Colonic mucosa (tissue), 4 donors: Measurements from ENCODE around the gene DNTT. TPM values are rescaled to one million over a fixed set of nuclear protein-coding genes. Genes with fewer than 3 reads are reported as not detected.

Experiments used
- DNase-seq: peaks from one replicate; pipeline ENCODE4 v3.0.0-alpha.2; 2020
- H3K27ac ChIP-seq: fragments of 200-600 bp; one replicate; pipeline ENCODE4 v1.8.0; 2021
- H3K27me3 ChIP-seq: fragments of 200-600 bp; one replicate; pipeline ENCODE4 v1.8.0; 2021
- H3K36me3 ChIP-seq: fragments of 200-600 bp; one replicate; pipeline ENCODE4 v1.8.0; 2021
- H3K4me1 ChIP-seq: fragments of 200-600 bp; one replicate; pipeline ENCODE4 v1.8.0; 2021; ENCODE audit warnings: mild to moderate bottlenecking
- H3K4me3 ChIP-seq: fragments of 200-600 bp; one replicate; pipeline ENCODE4 v1.8.0; 2021
- H3K9ac ChIP-seq, 2 donors: one replicate each; pipeline ENCODE4 v1.7.0; 2013; ENCODE audit warnings: control low read depth in 2 of 2, low read depth in 2 of 2, low read length in 2 of 2
- H3K9me3 ChIP-seq: fragments of 200-600 bp; one replicate; pipeline ENCODE4 v1.8.0; 2021
- intact Hi-C: fragments of 100-400 bp; cut with DNase I; formaldehyde crosslinking; loops from one replicate; pipeline ENCODE4 v1.14.1; 2022
- total RNA-seq, 2 donors: library from RNA; stranded (reverse); fragmentation: NEBNext Ultra II Directional in 1 of 2; extraction: Animal tissue kit (Norgen Biotek cat#: 25700) in 1 of 2; gene quantifications; one replicate each; pipeline ENCODE4 v1.2.1, GENCODE V29; 2021
- TF ChIP-seq, protein P1 (sequence below): fragments of 200-600 bp; IDR thresholded peaks from one replicate; pipeline ENCODE4 v1.8.0; 2022; ENCODE audit warnings: antibody characterized with exemption, mild to moderate bottlenecking
- donor health status: healthy.
- donor health status: DM: no; HTN: no; CAD: no.
- donor health status: DM: no; HTN: no; CAD: no.

Gene DNTT
- total RNA-seq, 2 donors from 2014 or later: not detected

DNA sequence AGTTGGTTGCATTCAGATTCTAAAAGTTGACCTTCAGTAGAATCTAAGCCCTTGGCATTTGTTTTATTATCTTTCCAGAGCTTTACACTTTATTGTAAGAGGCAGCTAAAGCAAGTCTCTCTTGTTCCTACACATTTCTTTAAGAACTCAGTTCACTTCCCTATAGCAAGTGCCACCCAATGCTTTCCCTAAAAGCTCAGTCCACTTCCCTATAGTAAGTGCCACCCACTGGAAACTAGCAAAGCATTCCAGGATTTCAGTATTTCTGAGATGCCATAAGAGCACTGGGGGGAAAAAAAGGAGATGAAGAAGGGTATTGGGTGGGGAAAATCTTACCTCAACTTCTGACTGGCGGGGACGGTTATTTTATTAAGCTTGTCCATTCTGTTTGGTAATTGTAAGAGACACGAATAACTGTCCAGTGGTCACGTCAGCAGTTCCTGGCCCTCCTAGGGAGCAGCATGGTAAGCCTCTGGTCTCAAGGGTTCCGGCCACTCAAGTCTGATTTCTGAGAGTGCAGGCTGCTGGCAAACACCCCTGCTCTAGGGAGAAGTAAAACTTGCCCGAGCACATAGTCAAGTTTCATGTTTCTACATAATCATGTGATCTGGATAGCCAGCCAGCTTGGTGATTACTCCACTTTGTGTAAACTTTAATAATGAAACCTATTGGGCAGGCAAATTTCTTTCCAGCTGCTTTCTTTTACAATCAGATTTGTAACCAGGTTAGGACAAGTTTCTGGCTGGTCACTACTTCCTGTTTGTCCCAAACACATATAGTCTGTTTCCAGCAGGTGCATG, 33.0 kb upstream of the DNTT start, which contains the start of gene BLNK:
TSS of gene BLNK (minus strand) at position 554 of the 800 bp plus-strand sequence. CDS start at position 383, 171 bp downstream.
- intact Hi-C loops: no loop called here
- peak within 1 kb of the TSS; percentile 92 for H3K27ac ChIP-seq
- no peaks in the 10 kb centered on the region for H3K9me3 ChIP-seq
- H3K27me3 ChIP-seq: no peaks in the 10 kb centered on the region
- peaks cover 13% of the 10 kb centered on the region for H3K4me1 ChIP-seq
- H3K36me3 ChIP-seq: no peaks in the 10 kb centered on the region
- TF ChIP-seq, protein P1, sequence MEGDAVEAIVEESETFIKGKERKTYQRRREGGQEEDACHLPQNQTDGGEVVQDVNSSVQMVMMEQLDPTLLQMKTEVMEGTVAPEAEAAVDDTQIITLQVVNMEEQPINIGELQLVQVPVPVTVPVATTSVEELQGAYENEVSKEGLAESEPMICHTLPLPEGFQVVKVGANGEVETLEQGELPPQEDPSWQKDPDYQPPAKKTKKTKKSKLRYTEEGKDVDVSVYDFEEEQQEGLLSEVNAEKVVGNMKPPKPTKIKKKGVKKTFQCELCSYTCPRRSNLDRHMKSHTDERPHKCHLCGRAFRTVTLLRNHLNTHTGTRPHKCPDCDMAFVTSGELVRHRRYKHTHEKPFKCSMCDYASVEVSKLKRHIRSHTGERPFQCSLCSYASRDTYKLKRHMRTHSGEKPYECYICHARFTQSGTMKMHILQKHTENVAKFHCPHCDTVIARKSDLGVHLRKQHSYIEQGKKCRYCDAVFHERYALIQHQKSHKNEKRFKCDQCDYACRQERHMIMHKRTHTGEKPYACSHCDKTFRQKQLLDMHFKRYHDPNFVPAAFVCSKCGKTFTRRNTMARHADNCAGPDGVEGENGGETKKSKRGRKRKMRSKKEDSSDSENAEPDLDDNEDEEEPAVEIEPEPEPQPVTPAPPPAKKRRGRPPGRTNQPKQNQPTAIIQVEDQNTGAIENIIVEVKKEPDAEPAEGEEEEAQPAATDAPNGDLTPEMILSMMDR: no peak
- H3K9ac ChIP-seq: peak within 1 kb of the TSS; percentile 58 to 76
- peak; percentile 80 for DNase-seq
- H3K4me3 ChIP-seq: peak within 1 kb of the TSS; percentile 12

DNA sequence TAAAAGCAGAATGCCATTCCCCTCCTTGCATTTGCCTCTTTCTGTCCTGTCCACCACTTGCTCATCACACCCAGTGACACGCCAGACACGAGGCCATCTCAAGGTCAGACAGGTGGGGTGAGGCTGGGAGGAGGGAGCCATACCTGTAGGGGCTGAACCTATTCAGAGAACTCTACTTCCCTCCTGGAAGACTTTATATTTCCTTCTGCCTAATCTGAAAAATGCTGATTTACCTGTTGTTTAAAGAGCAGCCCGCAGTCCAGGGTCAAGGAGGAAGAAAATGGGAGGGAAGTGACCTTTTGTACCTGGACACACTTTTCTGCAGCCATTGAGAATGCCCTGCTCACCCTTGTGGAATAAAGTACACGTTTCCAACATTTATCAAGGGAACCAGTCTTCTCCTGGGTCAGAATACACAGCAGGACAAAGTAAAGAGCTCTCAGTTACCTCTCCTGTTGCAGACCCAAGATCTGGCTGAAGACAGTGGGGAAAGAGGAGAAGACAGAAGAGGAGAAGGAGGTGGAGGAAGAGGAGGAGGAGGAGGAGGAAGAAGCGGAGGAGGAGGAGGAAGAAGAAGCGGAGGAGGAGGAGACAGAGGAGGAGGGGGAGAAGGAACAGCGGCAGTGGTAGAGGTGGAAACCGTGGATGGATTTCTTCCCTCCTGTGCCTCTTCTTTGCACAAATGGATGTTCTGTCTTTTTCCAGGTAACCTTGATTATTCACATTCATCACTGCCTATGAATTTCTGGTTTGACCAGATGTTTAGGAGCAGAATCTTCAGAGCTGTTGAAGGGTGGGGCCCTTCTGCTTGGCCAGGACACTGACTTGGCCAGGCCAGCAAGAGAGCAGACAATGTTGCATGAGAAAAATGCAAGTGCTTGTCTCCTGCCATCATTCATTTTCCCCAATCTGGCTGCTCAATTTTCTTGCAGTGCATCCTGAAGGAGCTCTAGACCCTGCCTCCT, 31.6 kb upstream of the DNTT start:
- TF ChIP-seq, protein P1: no peak
- H3K4me1 ChIP-seq: peaks cover 9% of the 10 kb centered on the region
- H3K4me3 ChIP-seq: no peak overlapping the region
- peak overlapping the region in 1 of 2 donors; percentile 76 for H3K9ac ChIP-seq
- H3K9me3 ChIP-seq: no peaks in the 10 kb centered on the region
- peak; percentile 55 for DNase-seq
- peak overlapping the region; percentile 92 for H3K27ac ChIP-seq
- H3K27me3 ChIP-seq: no peaks in the 10 kb centered on the region
- no peaks in the 10 kb centered on the region for H3K36me3 ChIP-seq
- intact Hi-C loops: no loop called here

DNA sequence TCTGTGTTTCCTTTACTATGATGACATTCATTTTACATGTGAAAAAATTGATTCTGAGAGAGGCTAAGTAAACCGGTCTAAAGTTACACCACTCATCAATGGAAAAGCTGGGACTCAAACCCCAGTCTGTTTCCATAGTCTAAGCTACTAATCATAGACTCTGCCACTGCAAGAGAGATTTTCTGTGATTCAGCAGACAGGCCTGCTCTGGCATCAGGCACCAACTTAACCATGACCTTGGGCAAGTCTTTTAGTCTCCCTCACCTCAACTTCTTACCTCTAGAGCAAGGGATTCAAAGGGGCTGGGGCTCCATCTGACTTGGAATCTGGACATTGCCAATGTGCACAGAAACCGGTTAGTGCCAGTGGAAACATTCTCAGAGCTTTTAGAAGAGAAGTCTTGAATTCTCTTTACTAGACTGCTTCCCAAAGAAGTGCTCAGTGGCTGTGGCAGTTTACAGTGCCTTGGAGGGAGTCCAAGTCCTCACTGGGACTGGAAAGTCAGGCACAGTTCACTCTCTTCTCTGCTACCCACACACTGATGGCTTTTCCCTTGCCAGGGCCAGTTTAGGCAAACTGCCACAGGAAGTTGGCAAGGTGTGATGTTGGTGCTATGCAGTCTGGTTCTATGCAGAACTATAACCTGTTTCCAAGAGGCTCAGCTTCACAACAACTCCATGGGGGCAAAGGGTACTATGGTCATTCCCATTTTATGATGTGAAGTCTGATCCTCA, 28.4 kb upstream of the DNTT start:
- TF ChIP-seq, protein P1: no peak
- no peak overlapping the region for H3K4me3 ChIP-seq
- no peak overlapping the region for H3K9ac ChIP-seq
- no peaks in the 10 kb centered on the region for H3K9me3 ChIP-seq
- DNase-seq: peak; percentile 80
- no peaks in the 10 kb centered on the region for H3K27me3 ChIP-seq
- no peak overlapping the region for H3K27ac ChIP-seq
- H3K36me3 ChIP-seq: no peaks in the 10 kb centered on the region
- peaks cover 9% of the 10 kb centered on the region for H3K4me1 ChIP-seq
- intact Hi-C loops: no loop called here

DNA sequence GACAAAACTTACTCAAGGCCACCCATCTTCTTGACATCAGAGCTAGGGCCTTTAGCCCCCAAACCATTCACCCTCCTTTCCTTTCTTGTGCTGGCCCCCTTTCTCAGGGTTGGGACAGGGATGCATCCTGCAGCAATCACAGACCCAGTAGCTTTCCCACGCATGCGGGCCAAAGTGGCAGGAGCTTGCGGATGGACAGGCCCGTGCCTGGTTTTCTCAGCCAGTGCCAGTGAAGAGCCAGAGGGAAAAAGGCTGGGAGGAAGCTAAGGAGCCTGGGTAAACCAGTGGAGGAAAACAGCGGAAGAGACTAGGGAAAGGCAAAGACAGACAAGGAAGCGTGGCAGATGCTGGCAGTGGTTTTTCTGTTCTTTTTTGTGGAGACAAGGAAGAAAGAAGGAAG, 27.8 kb upstream of the DNTT start:
- Histone ChIP-seq H3K9ac (no peak overlapping the region), H3K27ac (no peak overlapping the region), H3K9me3 (no peaks in the 10 kb centered on the region), H3K4me3 (no peak overlapping the region), H3K27me3 (no peaks in the 10 kb centered on the region), H3K36me3 (no peaks in the 10 kb centered on the region), H3K4me1 (peaks cover 9% of the 10 kb centered on the region)
- no peak for DNase-seq
- TF ChIP-seq, protein P1: no peak
- intact Hi-C loops: no loop called here

DNA sequence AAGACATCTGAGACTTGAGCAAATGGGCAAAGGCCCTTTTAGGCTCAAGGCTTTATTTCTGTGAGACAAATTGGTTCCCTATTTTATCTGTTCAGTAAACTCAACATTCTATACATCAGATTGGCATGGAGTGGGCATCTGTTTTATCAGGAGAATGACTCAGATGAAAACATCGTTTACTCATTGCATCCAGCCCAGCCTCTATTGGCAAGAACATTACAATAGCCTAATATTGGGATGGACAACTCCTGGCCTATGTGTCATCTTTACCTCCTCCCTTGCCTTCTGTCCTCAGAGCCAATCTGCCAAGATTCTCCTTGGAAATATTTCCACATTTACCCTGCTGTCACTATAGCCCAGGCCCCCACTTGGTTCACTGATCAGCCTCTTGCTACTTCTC, 27.4 kb upstream of the DNTT start:
- intact Hi-C loops: no loop called here
- Histone ChIP-seq H3K27ac (no peak overlapping the region), H3K27me3 (no peaks in the 10 kb centered on the region), H3K4me1 (peaks cover 9% of the 10 kb centered on the region), H3K36me3 (no peaks in the 10 kb centered on the region), H3K9ac (no peak overlapping the region), H3K9me3 (no peaks in the 10 kb centered on the region), H3K4me3 (no peak overlapping the region)
- TF ChIP-seq, protein P1: no peak
- no peak for DNase-seq
